Nephron progenitor cell (in vitro differentiated cells): ENCODE results near the gene ARID1B.
A peak's percentile ranks its signal among the peaks of the same experiment; 100 is the strongest.

Source experiments
- DNase-seq: peaks from one replicate; pipeline ENCODE4 v3.0.0; 2021
- H3K27ac Mint-ChIP-seq: 2 replicates; pipeline ENCODE4 v1.8.0; 2021; ENCODE audit warnings: mild to moderate bottlenecking, moderate library complexity, mixed read lengths
- H3K27me3 Mint-ChIP-seq: 2 replicates; pipeline ENCODE4 v1.8.0; 2021; ENCODE audit warnings: mild to moderate bottlenecking, low read depth, mixed read lengths; ENCODE audit not compliant: poor library complexity
- H3K36me3 Mint-ChIP-seq: 2 replicates; pipeline ENCODE4 v1.8.0; 2021; ENCODE audit warnings: low read depth, mixed read lengths
- H3K4me1 Mint-ChIP-seq: 2 replicates; pipeline ENCODE4 v1.8.0; 2021; ENCODE audit warnings: mixed read lengths
- H3K4me3 Mint-ChIP-seq: 2 replicates; pipeline ENCODE4 v1.8.0; 2021; ENCODE audit warnings: mild to moderate bottlenecking, moderate library complexity, mixed read lengths
- H3K9me3 Mint-ChIP-seq: 2 replicates; pipeline ENCODE4 v1.8.0; 2021; ENCODE audit warnings: mild to moderate bottlenecking, moderate library complexity, mixed read lengths
- TF ChIP-seq, protein P1 (sequence below): fragments of 200-600 bp; sonication (generic); IDR thresholded peaks from 2 replicates; pipeline ENCODE4 v1.5.0; 2021; ENCODE audit warnings: antibody characterized with exemption

Gene ARID1B

DNA sequence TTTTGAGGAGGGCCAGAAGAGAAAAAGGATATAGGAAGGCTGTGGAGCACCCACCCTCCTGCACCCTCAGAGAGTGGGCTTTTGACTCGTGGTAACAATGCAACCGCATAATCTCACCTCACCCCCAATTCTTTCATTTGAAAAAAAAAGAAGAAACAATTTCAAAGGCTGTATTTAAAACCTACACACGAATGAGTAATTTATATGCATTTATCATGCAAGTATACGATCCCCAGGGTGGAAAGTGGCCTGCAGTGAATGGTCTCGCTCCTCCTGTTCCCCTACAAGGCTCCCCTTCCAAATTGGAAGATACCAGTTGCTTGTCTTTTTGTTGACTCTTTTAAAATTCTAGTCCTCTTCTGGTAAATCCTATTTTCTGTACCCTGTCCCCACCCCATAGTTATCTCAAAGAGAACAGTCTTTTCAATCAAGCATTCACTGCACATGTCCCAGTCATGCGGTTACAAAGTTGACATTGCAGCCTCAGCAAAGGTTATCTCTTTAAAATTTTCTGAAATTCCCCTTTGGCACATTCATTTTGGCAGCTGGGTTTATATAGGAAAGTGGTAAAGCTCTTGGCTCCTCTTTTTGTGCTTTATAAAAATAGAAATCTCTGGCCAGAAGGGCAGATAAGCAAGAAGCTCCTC, 110.6 kb downstream of the ARID1B start:
- TF ChIP-seq, protein P1, sequence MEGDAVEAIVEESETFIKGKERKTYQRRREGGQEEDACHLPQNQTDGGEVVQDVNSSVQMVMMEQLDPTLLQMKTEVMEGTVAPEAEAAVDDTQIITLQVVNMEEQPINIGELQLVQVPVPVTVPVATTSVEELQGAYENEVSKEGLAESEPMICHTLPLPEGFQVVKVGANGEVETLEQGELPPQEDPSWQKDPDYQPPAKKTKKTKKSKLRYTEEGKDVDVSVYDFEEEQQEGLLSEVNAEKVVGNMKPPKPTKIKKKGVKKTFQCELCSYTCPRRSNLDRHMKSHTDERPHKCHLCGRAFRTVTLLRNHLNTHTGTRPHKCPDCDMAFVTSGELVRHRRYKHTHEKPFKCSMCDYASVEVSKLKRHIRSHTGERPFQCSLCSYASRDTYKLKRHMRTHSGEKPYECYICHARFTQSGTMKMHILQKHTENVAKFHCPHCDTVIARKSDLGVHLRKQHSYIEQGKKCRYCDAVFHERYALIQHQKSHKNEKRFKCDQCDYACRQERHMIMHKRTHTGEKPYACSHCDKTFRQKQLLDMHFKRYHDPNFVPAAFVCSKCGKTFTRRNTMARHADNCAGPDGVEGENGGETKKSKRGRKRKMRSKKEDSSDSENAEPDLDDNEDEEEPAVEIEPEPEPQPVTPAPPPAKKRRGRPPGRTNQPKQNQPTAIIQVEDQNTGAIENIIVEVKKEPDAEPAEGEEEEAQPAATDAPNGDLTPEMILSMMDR, result no peak
- H3K27me3 Mint-ChIP-seq, result no peaks in the 10 kb centered on the region
- no peak overlapping the region for H3K4me3 Mint-ChIP-seq
- no peaks in the 10 kb centered on the region for H3K9me3 Mint-ChIP-seq
- no peak overlapping the region for H3K27ac Mint-ChIP-seq
- H3K4me1 Mint-ChIP-seq, result peaks cover 57% of the 10 kb centered on the region
- no peak for DNase-seq
- H3K36me3 Mint-ChIP-seq, result no peaks in the 10 kb centered on the region

DNA sequence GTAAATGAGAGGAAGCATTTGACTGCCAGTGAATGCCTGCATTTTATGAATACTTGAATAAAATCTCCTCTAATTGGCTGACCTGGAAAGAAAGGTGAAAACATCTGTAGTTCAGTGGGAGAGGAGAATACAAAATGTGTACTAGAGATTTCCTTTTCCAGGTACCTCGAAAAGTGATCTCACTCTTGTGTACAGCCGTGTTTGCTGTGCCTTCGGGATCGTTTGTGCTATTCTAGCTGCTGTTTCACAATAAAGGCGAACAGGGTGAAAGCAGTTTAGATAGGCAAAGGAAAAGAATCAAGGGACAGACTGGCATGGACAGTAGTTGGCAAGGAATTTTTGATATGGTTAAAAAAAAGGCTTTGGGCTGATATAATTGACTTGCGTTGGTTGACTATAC, 112.3 kb downstream of the ARID1B start:
- H3K27ac Mint-ChIP-seq, result no peak overlapping the region
- H3K36me3 Mint-ChIP-seq, result no peaks in the 10 kb centered on the region
- no peaks in the 10 kb centered on the region for H3K9me3 Mint-ChIP-seq
- peaks cover 48% of the 10 kb centered on the region for H3K4me1 Mint-ChIP-seq
- TF ChIP-seq, protein P1, result no peak
- no peak for DNase-seq
- no peaks in the 10 kb centered on the region for H3K27me3 Mint-ChIP-seq
- H3K4me3 Mint-ChIP-seq, result no peak overlapping the region

GRCh38 chr6:156889986-156890385, 112.8 kb downstream of the ARID1B start:
- Mint-ChIP-seq H3K27me3 (no peaks in the 10 kb centered on the region), H3K36me3 (no peaks in the 10 kb centered on the region), H3K27ac (no peak overlapping the region), H3K9me3 (no peaks in the 10 kb centered on the region), H3K4me3 (no peak overlapping the region), H3K4me1 (peaks cover 48% of the 10 kb centered on the region)
- TF ChIP-seq, protein P1, result no peak
- no peak for DNase-seq

GRCh38 chr6:156890627-156891314, 113.6 kb downstream of the ARID1B start:
- H3K27me3 Mint-ChIP-seq, result no peaks in the 10 kb centered on the region
- H3K27ac Mint-ChIP-seq, result peak overlapping the region; percentile 12
- no peak overlapping the region for H3K4me3 Mint-ChIP-seq
- no peaks in the 10 kb centered on the region for H3K36me3 Mint-ChIP-seq
- H3K9me3 Mint-ChIP-seq, result no peaks in the 10 kb centered on the region
- peaks cover 48% of the 10 kb centered on the region for H3K4me1 Mint-ChIP-seq
- TF ChIP-seq, protein P1, result no peak
- no peak for DNase-seq

- Mint-ChIP-seq H3K27ac (peak overlapping the region; percentile 77), H3K27me3 (peaks cover 4% of the 10 kb centered on the region), H3K36me3 (no peaks in the 10 kb centered on the region), H3K4me3 (no peak overlapping the region), H3K9me3 (no peaks in the 10 kb centered on the region), H3K4me1 (peaks cover 20% of the 10 kb centered on the region)
- DNase-seq, result no peak
- TF ChIP-seq, protein P1, result no peak
Observed at GRCh38 chr6:156897907-156898531, 120.8 kb downstream of the ARID1B start.
